ENCODE measurements around the gene HERC3.
A peak's percentile ranks its signal among the peaks of the same experiment; 100 is the strongest.

Gene HERC3

DNA sequence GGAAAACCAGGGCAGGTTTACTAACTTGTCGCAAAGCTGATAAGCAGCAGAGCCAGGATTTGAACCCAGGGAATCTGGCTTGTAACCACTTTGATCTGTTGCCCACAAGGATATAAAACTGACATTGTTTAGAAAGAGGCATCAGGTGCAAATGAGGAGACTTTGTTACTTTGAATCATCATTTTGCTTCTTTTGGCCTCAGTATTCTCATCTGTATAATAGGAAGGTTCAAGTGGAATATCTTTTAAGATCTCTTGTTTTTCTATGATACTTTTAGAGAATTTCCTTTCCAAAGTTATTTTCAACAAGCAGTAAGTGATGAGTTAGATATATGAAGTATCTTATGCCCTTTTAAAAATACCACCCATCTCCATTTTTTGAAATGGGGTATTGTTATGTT is 163.2 kb downstream of the HERC3 start:
- no peak for DNase-seq (ENCODE audit: insufficient read length, low spot score)
- TF ChIP-seq PAX5 (IDR thresholded peaks at IDR 0.05; ENCODE audit: insufficient read depth, low read length, severe bottlenecking) (no peak), TAF1 (IDR thresholded peaks at IDR 0.05; ENCODE audit: low read depth, low read length) (no peak), SPI1 (IDR thresholded peaks at IDR 0.05; ENCODE audit: low read depth, low read length) (no peak), POU2F2 (IDR thresholded peaks at IDR 0.05; ENCODE audit: low read depth, low read length) (no peak), POLR2AphosphoS5 (IDR thresholded peaks at IDR 0.05; ENCODE audit: low read depth, low read length) (no peak), POLR2A (IDR thresholded peaks at IDR 0.05; ENCODE audit: low read depth, low read length) (no peak)
- FAIRE-seq, result no peak

DNA sequence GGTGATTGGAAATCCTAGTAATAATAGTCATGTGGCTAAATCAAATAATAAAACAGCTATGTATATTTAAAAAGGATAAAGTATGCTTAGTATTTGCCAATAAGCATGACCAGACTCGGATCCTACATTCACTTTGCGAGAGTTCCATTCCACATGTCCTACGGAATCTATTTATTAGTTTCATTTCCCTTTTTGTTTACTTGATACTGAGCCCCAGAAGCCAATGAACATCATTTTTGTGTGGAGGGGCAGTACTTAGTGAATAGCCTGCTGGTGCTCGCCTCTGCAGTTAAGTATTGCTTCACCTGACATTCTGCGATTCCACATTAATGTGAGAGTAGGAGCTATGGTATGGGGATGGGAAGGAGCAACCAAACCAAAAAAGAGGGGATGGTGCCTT is 163.9 kb downstream of the HERC3 start:
- FAIRE-seq (no peak), DNase-seq (ENCODE audit: insufficient read length, low spot score) (no peak)
- TF ChIP-seq POLR2AphosphoS5 (IDR thresholded peaks at IDR 0.05; ENCODE audit: low read depth, low read length) (no peak), SPI1 (IDR thresholded peaks at IDR 0.05; ENCODE audit: low read depth, low read length) (peak; percentile 17; the same call in 1 of the 2 replicates)

DNA sequence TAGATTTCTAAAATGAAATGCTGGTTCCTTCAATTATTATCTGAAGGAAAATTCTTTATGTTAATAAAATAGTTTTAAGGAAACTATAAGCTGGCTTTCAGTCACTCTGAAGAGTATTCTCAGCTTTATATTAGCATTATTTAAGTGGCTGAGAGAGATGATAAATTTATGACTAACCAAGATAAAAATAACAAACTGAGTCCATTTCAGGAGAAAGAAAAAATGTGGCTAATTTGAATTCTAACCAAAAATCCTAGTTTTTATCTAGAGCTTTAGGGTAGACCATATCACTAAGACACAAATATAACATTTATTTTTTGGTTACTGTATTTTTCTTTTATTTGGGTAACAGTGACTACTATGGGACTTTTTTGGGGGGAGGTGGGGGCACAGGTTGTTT is 164.8 kb downstream of the HERC3 start:
- DNase-seq (ENCODE audit: insufficient read length, low spot score) (no peak), FAIRE-seq (no peak)
- TF ChIP-seq SPI1 (IDR thresholded peaks at IDR 0.05; ENCODE audit: low read depth, low read length) (no peak), POLR2A (IDR thresholded peaks at IDR 0.05; ENCODE audit: low read depth, low read length) (no peak), POU2F2 (IDR thresholded peaks at IDR 0.05; ENCODE audit: low read depth, low read length) (no peak), TAF1 (IDR thresholded peaks at IDR 0.05; ENCODE audit: low read depth, low read length) (no peak), PAX5 (IDR thresholded peaks at IDR 0.05; ENCODE audit: insufficient read depth, low read length, severe bottlenecking) (no peak), POLR2AphosphoS5 (IDR thresholded peaks at IDR 0.05; ENCODE audit: low read depth, low read length) (no peak)

DNA sequence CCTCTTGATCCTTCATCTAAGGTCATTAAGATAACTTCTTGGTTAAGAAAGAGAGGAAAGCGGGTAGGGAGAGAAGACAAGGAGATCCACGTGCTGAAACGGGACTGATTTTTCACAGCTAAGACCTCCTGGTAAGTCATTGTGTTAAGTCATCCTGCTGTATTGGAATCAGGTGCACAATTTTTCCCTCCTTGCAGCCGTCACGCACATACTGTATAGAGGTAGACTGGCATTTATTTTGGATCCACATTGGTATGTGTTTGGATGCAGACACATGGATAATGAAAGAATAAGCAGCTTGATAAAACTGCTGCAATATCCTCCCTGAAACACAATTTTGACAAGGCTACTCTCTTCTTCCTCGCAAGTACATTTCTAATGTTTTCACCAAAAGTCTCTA is 165.5 kb downstream of the HERC3 start:
- FAIRE-seq (no peak), DNase-seq (ENCODE audit: insufficient read length, low spot score) (no peak)
- no peak for TF ChIP-seq PAX5 (IDR thresholded peaks at IDR 0.05; ENCODE audit: insufficient read depth, low read length, severe bottlenecking)
- no peak for TF ChIP-seq POLR2A (IDR thresholded peaks at IDR 0.05; ENCODE audit: low read depth, low read length)
- no peak for TF ChIP-seq SPI1 (IDR thresholded peaks at IDR 0.05; ENCODE audit: low read depth, low read length)
- no peak for TF ChIP-seq POU2F2 (IDR thresholded peaks at IDR 0.05; ENCODE audit: low read depth, low read length)
- no peak for TF ChIP-seq POLR2AphosphoS5 (IDR thresholded peaks at IDR 0.05; ENCODE audit: low read depth, low read length)
- TF ChIP-seq TAF1 (IDR thresholded peaks at IDR 0.05; ENCODE audit: low read depth, low read length), result no peak

Measured in GM12891 (cell line).